HAP-1 (cell line): ENCODE measurements around the gene PPEF2.

ENCODE experiments used
- DNase-seq, 2 experiments: peaks; one replicate each; pipeline ENCODE4 v3.0.0-alpha.2; 2016 to 2020; ENCODE audit warnings: low spot score in 2 of 2
- H3K27me3 ChIP-seq: fragments of 250-450 bp; sonication (Bioruptor Pico); 2 replicates; pipeline ENCODE4 v1.5.1; 2020; ENCODE audit warnings: low read depth, mild to moderate bottlenecking, moderate library complexity
- H3K36me3 ChIP-seq: fragments of 250-450 bp; sonication (Bioruptor Pico); replicated peaks from 2 replicates; pipeline ENCODE4 v1.5.1; 2020; ENCODE audit warnings: mild to moderate bottlenecking
- H3K4me1 ChIP-seq: fragments of 250-450 bp; sonication (Bioruptor Pico); 2 replicates; pipeline ENCODE4 v1.5.1; 2020; ENCODE audit warnings: mild to moderate bottlenecking
- H3K4me3 ChIP-seq: fragments of 250-450 bp; sonication (Bioruptor Pico); 2 replicates; pipeline ENCODE4 v1.5.1; 2020; ENCODE audit warnings: mild to moderate bottlenecking, moderate library complexity
- H3K9me3 ChIP-seq: fragments of 250-450 bp; sonication (Bioruptor Pico); 2 replicates; pipeline ENCODE4 v1.5.1; 2020; ENCODE audit warnings: mild to moderate bottlenecking, moderate library complexity
- in situ Hi-C: fragments of 300-500 bp; cut with MboI; formaldehyde crosslinking; loops from 3 replicates; pipeline ENCODE4 v1.14.3; 2020; ENCODE audit warnings: low sequenced_read_pairs, inconsistent platforms, mixed read lengths

PPEF2 gene

GRCh38 chr4:75841641-75842520 is 60.4 kb downstream of the PPEF2 start:
- no peaks in the 10 kb centered on the region; the same call in 1 of the 2 replicates for H3K9me3 ChIP-seq
- no peak overlapping the region for H3K4me3 ChIP-seq
- H3K27me3 ChIP-seq, result no peaks in the 10 kb centered on the region
- DNase-seq, result no peak
- in situ Hi-C loops, result no loop called here
- H3K4me1 ChIP-seq, result peaks cover 7% of the 10 kb centered on the region
- H3K36me3 ChIP-seq, result no peaks in the 10 kb centered on the region

GRCh38 chr4:75834772-75835154 is 67.5 kb downstream of the PPEF2 start:
- Histone ChIP-seq H3K4me3 (no peak overlapping the region), H3K36me3 (no peaks in the 10 kb centered on the region), H3K4me1 (no peaks in the 10 kb centered on the region), H3K27me3 (no peaks in the 10 kb centered on the region), H3K9me3 (no peaks in the 10 kb centered on the region; the same call in 1 of the 2 replicates)
- in situ Hi-C loops, result no loop called here
- no peak for DNase-seq

GRCh38 chr4:75834095-75834771 is 68.0 kb downstream of the PPEF2 start:
- Histone ChIP-seq H3K4me1 (no peaks in the 10 kb centered on the region; the same call in 1 of the 2 replicates), H3K9me3 (no peaks in the 10 kb centered on the region), H3K4me3 (no peak overlapping the region), H3K36me3 (no peaks in the 10 kb centered on the region), H3K27me3 (no peaks in the 10 kb centered on the region)
- in situ Hi-C loops, result no loop called here
- no peak for DNase-seq

GRCh38 chr4:75831856-75832405 is 70.3 kb downstream of the PPEF2 start:
- in situ Hi-C loops, result no loop called here
- DNase-seq, result no peak
- Histone ChIP-seq H3K9me3 (no peaks in the 10 kb centered on the region), H3K27me3 (no peaks in the 10 kb centered on the region), H3K36me3 (no peaks in the 10 kb centered on the region), H3K4me1 (peaks cover 6% of the 10 kb centered on the region), H3K4me3 (no peak overlapping the region)

- Histone ChIP-seq H3K4me3 (no peak overlapping the region), H3K9me3 (no peaks in the 10 kb centered on the region), H3K36me3 (no peaks in the 10 kb centered on the region), H3K27me3 (no peaks in the 10 kb centered on the region), H3K4me1 (peaks cover 6% of the 10 kb centered on the region)
- in situ Hi-C loops, result no loop called here
- DNase-seq, result no peak
These were observed 71.3 kb downstream of the PPEF2 start for GRCh38 chr4:75830906-75831305.

- Histone ChIP-seq H3K27me3 (no peaks in the 10 kb centered on the region), H3K4me3 (no peak overlapping the region), H3K36me3 (no peaks in the 10 kb centered on the region), H3K4me1 (peaks cover 10% of the 10 kb centered on the region), H3K9me3 (no peaks in the 10 kb centered on the region)
- DNase-seq, result no peak
- in situ Hi-C loops, result no loop called here
These were observed 78.4 kb downstream of the PPEF2 start for GRCh38 chr4:75823812-75824211.

- H3K27me3 ChIP-seq, result no peaks in the 10 kb centered on the region
- no peak overlapping the region for H3K4me3 ChIP-seq
- in situ Hi-C loops, result no loop called here
- peaks cover 5% of the 10 kb centered on the region for H3K4me1 ChIP-seq
- H3K9me3 ChIP-seq, result no peaks in the 10 kb centered on the region
- H3K36me3 ChIP-seq, result no peaks in the 10 kb centered on the region
- no peak for DNase-seq
These were observed 79.8 kb downstream of the PPEF2 start for GRCh38 chr4:75822416-75822815.

GRCh38 chr4:75821966-75822365 is 80.3 kb downstream of the PPEF2 start:
- in situ Hi-C loops, result no loop called here
- Histone ChIP-seq H3K9me3 (no peaks in the 10 kb centered on the region), H3K4me3 (no peak overlapping the region), H3K4me1 (peaks cover 5% of the 10 kb centered on the region), H3K36me3 (no peaks in the 10 kb centered on the region), H3K27me3 (no peaks in the 10 kb centered on the region)
- DNase-seq, result no peak

GRCh38 chr4:75821216-75821615 is 81.0 kb downstream of the PPEF2 start:
- no peak for DNase-seq
- 0 out of 2 replicates have a peak, but pooled peaks cover 1% of the 10 kb centered on the region for H3K36me3 ChIP-seq
- H3K4me1 ChIP-seq, result peaks cover 5% of the 10 kb centered on the region
- H3K27me3 ChIP-seq, result no peaks in the 10 kb centered on the region
- H3K4me3 ChIP-seq, result no peak overlapping the region
- no peaks in the 10 kb centered on the region for H3K9me3 ChIP-seq
- in situ Hi-C loops, result no loop called here

- H3K9me3 ChIP-seq, result no peaks in the 10 kb centered on the region
- no peak for DNase-seq
- 0 out of 2 replicates have a peak, but pooled peaks cover 3% of the 10 kb centered on the region for H3K36me3 ChIP-seq
- H3K4me1 ChIP-seq, result peaks cover 5% of the 10 kb centered on the region
- in situ Hi-C loops, result no loop called here
- H3K4me3 ChIP-seq, result no peak overlapping the region
- no peaks in the 10 kb centered on the region for H3K27me3 ChIP-seq
These were observed 81.6 kb downstream of the PPEF2 start for GRCh38 chr4:75820676-75821075.

- H3K9me3 ChIP-seq, result no peaks in the 10 kb centered on the region
- peaks cover 5% of the 10 kb centered on the region for H3K4me1 ChIP-seq
- peaks cover 8% of the 10 kb centered on the region; the same call in 1 of the 2 replicates for H3K36me3 ChIP-seq
- H3K4me3 ChIP-seq, result no peak overlapping the region
- H3K27me3 ChIP-seq, result no peaks in the 10 kb centered on the region
- in situ Hi-C loops, result no loop called here
- DNase-seq, result no peak
These were observed 82.1 kb downstream of the PPEF2 start for GRCh38 chr4:75820197-75820596.

- H3K9me3 ChIP-seq, result no peaks in the 10 kb centered on the region
- H3K27me3 ChIP-seq, result no peaks in the 10 kb centered on the region
- no peak overlapping the region for H3K4me3 ChIP-seq
- peaks cover 16% of the 10 kb centered on the region for H3K36me3 ChIP-seq
- DNase-seq, result no peak
- peaks cover 5% of the 10 kb centered on the region for H3K4me1 ChIP-seq
- in situ Hi-C loops, result no loop called here
These were observed 83.1 kb downstream of the PPEF2 start for GRCh38 chr4:75819121-75819520.

- in situ Hi-C loops, result no loop called here
- peaks cover 26% of the 10 kb centered on the region for H3K36me3 ChIP-seq
- no peaks in the 10 kb centered on the region for H3K27me3 ChIP-seq
- H3K4me3 ChIP-seq, result no peak overlapping the region
- no peaks in the 10 kb centered on the region for H3K4me1 ChIP-seq
- no peak for DNase-seq
- no peaks in the 10 kb centered on the region for H3K9me3 ChIP-seq
These were observed 84.4 kb downstream of the PPEF2 start for GRCh38 chr4:75817901-75818300.
